NAMALWA (cell line): ENCODE data around the gene GSTP1.
"Not testable (repeated sequence)": the region's sequence is repeated elsewhere in the genome, so short reads cannot be mapped to it uniquely, and the experiment has no call there.

Source experiments
- DNase-seq: peaks from one replicate; pipeline ENCODE4 v3.0.0-alpha.2; 2015; ENCODE audit warnings: low spot score

The GSTP1 gene

DNA sequence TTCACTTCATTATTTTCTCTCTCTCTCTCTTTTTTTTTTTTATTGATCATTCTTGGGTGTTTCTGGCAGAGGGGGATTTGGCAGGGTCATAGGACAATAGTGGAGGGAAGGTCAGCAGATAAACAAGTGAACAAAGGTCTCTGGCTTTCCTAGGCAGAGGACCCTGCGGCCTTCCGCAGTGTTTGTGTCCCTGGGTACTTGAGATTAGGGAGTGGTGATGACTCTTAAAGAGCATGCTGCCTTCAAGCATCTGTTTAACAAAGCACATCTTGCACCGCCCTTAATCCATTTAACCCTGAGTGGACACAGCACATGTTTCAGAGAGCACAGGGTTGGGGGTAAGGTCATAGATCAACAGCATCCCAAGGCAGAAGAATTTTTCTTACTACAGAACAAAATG is 13.8 kb downstream of the GSTP1 start:
- not testable (repeated sequence) for DNase-seq

DNA sequence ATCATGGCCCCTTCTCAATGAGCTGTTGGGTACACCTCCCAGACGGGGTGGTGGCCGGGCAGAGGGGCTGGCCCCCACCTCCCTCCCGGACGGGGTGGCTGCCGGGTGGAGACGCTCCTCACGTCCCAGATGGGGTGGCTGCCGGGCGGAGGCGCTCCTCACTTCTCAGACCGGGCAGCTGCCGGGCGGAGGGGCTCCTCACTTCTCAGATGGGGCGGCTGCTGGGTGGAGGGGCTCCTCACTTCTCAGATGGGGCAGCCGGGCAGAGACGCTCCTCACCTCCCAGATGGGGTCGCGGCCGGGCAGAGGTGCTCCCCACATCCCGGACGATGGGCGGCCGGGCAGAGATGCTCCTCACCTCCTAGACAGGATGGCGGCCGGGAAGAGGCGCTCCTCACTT is 14.4 kb downstream of the GSTP1 start:
- DNase-seq, result not testable (repeated sequence)

DNA sequence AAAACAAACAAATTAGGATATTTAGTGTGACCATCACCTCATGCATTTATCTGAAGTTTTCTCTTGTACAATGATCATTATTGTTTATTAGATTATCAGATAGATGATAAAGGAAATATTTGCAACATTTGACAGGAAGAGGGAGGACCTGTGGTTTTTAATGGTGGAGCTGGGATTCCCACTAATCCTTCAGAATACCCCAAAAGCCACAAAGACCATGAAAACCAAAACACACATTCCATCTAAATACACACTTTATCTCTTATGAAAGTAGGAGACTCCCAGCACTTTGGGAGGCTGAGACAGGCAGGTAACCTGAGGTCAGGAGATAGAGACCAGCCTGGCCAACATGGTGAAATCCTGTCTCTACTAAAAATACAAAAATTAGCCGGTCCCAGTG is 15.5 kb downstream of the GSTP1 start:
- no peak for DNase-seq

DNA sequence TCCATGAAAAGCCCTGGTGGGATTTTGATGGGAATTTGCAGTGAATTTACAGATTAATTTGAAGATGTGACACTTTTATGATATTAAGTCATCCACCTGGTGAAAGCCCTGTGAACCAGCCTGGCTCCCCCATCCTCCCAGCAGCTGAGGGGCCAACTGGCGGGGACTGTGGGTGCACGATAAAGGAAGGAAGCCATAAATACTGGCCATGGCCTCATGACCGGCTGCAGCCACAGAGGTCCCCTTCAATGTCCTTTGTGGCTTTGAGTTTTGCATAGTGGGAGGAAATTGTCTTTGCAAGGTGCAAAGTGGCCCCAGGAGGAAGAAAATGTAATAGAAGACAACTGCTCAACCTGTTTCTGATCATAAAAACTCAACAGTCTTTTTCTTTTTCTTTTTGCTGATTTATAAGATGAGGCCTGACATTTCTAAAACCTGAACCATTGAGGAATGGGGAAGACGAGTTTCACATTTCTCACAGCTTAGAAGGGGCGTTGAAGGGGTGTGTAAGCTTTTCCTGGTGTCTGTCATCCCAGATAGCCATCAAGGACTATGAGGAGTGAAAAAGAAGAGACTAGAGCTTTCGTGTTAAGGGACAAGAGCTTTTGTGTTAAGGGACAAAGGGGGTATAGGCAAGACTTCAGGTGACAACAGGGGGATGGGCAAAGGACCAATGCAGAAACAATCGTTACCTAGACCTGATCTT is 16.9 kb downstream of the GSTP1 start:
- no peak for DNase-seq

DNA sequence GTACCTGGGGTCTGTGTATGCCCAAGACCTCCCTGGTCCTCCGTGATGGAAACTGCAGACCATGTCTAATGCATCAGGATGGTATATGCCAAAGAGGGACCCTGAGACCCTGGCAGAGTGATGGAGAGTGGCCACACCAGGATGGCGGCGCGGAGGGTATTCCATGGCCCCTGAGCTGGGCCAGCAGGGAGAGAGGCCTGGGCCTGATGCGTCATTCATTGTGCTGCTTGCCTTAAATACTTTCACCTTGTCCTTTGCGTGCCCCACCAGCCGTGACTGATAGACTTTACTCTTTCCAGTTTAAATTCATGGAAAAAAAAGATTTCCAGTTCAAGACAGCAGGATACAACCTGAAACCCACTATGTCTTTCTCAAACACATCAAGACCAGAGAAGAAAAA is 17.5 kb downstream of the GSTP1 start:
- no peak for DNase-seq

DNA sequence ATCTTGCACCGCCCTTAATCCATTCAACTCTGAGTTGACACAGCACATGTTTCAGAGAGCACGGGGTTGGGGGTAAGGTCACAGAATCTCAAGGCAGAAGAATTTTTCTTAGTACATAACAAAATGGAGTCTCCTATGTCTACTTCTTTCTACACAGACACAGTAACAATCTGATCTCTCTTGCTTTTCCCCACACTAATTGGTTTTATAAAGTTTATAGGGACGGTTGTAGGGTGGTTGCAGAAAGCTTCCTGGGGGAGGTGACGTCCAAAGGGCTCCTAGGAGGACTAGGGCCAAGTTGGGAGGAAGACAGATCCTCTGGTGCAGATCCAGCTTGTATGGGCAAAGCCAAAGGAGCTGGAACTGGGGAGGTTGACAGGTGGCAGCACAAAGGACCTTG is 20.5 kb downstream of the GSTP1 start:
- DNase-seq, result not testable (repeated sequence)

DNA sequence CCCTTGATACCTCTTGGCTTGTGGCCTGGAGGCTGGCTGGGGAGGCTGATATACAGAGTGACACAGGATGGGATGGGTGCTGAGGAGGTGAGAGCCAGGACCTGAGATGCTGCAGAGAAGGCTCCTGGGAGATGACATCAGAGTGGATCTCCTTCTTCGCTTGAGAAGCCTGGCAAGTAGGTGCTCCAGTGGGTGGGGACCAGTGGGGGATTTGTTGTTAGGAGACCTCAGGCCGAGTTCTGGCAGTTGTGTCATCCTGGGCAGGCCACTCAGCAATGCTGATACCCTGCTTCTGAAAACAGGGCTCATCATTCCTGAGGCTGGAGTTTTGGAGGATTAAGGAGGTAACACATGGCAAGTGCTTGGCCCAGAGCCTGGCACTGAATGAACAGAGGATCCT is 21.2 kb downstream of the GSTP1 start:
- DNase-seq, result no peak

DNA sequence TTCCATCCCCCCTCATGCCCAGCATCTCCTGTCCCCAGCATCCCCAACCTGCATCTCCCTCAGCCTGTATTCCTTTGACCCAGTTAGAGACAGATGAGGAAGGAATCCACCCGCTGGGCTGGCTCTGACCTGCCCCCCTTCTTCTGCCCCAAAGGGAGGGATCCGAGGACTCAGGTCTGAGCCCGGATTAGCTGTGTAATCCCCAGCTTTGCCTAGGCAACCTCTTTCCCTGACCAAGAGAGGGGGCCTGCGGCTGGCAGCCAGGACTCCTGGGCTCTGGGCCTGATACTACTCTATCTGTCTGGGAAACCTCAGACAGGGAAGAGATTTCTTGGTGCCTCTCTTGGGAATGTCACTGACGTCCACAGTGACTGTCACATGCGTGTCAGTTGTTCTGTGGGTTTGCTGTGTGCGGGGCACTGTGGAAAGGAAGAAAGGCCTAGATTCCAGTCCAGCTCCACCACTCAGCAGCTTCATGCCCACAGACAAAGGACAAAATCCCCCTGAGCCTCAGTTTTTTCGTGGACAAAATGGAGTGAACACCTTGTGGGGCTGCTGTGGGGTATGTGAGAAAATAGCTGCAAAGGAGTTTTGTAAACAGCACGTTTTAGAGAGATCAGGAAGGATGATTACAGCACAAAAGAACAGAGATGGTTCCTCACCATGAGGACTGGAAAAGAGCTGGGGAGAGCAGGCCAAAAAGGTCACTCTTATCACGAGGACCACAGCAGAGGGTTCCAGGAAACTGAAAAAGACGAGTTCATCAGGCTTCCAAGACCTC is 21.8 kb downstream of the GSTP1 start:
- no peak for DNase-seq

DNA sequence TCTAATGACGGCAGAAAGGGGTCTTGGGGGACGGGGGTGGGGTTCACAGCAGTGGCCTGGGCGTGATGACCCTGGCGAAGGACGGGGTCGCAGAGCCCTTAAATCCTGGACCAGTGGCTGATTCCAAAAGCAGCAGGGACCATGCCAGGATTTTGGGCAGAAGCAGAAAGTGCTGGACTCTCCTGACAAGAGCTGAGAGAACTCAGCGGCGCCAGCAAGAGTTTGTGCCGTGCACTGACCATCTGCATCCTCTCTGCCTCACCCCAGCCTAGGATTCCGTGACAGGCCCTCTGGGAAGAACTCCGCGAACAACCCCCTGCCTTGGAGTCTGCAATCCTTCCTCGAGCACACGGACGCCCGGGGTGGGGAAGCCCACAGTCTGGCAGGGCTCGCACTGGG is 22.5 kb downstream of the GSTP1 start:
- DNase-seq, result no peak

DNA sequence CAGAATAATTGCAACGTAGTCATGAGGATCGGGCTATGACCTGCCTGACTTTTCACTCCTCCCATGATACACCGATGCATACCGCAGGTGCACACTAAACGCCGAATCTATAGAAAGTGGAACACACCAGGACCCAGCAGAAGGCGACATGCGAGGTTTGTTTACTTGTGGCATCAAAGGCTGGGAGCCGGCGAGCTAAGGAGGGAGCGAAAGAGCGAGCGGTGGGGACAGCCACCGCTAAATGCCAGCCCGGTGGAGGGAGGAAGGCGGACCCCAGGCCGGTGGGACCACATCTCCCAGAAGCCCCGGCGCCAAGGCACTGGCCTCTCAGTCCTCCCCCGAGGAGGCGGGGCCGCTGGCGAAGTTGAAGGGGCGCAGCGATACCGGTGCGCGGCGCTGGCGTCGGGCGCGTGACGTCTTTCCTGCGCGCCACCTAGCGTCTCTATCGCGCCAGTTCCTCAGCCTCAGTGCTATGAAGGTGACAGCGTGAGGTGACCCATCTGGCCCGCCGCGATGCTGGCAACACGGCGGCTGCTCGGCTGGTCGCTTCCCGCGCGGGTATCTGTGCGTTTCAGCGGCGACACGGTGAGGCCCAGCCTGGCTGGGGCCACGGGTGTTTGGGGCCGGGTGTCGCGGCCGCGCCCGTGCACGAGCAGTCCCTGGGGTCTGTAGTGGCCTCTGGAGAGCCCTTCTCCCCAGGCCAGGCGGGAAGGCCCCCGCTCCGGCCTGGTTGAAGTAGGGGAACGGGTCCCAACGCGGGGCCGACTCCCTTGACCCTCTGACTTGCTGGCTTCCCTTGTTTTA is 23.1 kb downstream of the GSTP1 start, which contains the start of gene NDUFV1:
NDUFV1 (plus strand) TSS at position 445 of the 804 bp plus-strand sequence; CDS start at position 514, 69 bp downstream.
- DNase-seq, result peak; percentile 97

DNA sequence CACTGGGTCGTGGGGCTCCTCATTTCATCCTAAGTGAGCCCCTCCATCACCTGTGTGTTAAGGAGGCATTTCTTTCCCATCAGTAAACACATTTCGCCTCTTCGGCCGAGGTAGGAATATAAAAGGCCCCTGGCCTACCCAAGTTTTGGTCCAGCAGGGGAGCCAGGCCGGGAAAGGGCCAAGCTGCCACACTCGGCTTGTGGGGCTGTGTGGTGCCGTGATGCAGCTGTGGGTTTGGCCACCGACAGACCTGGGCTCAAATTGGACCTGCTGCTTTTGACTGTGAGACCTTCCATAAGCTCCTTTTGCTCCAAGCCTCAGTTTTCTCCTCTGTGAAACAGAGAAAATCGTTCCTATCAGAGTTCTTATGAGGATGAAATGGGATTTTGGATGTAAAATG is 23.9 kb downstream of the GSTP1 start:
- no peak for DNase-seq

DNA sequence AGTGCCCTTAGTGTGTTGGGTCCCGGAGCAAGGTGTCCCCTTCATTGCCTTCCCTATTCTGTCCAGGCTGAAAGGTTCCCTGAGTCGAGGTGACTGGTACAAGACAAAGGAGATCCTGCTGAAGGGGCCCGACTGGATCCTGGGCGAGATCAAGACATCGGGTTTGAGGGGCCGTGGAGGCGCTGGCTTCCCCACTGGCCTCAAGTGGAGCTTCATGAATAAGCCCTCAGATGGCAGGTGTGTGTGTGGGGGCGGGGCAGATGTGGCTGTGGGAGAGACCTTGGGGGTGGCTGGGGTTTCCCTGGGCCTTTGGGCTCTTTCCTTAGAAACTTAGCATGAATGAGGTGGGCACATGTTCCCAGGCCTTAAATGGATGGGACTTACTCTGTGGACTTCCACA is 24.9 kb downstream of the GSTP1 start:
- no peak for DNase-seq

DNA sequence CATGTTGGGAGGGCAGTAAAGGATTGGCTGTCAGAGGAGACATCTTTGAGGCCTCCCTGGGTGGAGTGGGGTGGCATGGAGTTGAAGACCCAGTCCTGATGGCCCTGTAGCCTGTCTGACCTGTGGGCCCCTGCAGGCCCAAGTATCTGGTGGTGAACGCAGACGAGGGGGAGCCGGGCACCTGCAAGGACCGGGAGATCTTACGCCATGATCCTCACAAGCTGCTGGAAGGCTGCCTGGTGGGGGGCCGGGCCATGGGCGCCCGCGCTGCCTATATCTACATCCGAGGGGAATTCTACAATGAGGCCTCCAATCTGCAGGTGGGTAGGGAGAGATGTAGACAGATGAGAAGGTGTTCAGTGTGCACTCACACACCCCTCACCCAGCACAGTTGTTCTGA is 25.7 kb downstream of the GSTP1 start:
- no peak for DNase-seq

DNA sequence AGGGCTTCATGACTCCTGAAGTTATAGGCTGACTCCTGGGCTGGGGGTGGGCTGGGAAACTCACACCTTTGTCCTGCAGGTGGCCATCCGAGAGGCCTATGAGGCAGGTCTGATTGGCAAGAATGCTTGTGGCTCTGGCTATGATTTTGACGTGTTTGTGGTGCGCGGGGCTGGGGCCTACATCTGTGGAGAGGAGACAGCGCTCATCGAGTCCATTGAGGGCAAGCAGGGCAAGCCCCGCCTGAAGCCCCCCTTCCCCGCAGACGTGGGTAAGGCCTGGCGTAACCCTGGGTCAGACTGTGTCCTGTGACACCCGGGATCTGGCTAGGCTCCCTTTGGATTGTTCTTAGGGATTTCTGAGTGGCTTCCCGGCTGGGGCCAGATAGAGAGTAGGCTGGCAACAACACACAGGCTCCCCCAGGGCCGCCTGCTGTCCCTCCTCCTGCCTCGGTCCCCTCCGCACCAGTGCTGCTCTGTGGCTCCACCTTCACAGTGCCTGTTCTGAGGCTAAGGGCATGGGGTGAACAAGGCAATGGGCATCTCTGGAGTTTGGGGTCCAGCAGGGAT is 26.8 kb downstream of the GSTP1 start:
- DNase-seq, result no peak

DNA sequence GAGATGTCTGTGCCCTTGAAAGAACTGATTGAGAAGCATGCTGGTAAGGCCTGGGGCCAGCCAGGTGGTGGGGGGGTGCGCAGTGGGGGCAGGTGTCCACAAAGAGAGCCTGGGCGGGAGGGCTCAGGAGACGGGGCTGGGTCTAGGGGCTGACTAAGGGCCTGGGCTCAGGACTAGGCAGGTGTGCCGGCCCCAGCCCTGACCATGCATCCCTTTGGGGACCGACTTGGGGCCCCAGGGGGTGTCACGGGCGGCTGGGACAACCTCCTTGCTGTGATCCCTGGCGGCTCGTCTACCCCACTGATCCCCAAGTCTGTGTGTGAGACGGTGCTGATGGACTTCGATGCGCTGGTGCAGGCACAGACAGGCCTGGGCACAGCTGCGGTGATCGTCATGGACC is 27.6 kb downstream of the GSTP1 start:
- DNase-seq, result no peak

DNA sequence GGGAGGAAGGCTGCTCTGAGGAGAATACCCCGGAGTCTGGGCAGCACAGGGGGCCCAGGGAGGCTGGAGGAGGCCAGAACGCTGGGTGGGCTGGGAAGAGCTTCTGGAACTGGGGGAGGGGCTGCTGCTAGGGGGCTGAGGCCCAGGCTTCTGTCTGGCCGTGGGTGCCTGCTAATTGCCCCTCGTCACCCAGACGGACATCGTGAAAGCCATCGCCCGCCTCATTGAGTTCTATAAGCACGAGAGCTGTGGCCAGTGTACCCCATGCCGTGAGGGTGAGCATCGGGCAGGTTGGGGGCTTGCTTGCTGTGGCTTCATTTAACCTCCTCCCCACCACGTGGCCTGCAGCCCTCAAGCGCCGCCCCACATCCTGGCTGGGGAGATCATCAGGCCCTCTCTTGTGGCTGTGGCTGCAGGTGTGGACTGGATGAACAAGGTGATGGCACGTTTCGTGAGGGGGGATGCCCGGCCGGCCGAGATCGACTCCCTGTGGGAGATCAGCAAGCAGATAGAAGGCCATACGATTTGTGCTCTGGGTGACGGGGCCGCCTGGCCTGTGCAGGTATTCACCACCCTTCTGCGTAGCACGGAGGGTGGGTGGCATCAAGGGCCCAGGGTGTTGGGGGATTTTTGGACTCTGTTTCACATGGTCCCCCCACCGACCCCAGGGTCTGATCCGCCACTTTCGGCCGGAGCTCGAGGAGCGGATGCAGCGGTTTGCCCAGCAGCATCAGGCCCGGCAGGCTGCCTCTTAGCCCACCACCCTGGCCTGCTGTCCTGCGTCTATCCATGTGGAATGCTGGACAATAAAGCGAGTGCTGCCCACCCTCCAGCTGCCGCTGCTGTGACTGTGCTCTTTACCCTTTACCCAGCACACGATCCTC is 28.3 kb downstream of the GSTP1 start:
- no peak for DNase-seq

DNA sequence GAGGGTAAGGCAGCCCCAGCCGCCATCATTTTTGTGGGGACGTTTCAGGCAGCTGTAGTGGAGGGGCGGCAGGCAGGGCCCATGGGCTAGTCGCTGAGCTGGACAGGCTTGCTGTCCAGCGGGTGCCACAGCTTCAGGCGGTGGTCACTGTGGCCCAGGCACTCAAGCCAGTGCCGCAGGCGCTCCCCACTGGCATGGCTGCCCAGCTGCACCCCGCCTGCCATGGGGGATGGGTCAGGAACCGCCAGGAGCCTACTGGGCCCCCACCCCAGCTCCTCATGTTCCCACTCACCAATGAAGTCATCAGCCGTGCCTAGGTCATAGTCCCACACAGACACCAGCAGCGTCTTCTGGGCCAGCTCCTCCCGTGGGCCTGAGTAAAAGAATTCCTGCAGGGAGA is 29.1 kb downstream of the GSTP1 start:
- no peak for DNase-seq

DNA sequence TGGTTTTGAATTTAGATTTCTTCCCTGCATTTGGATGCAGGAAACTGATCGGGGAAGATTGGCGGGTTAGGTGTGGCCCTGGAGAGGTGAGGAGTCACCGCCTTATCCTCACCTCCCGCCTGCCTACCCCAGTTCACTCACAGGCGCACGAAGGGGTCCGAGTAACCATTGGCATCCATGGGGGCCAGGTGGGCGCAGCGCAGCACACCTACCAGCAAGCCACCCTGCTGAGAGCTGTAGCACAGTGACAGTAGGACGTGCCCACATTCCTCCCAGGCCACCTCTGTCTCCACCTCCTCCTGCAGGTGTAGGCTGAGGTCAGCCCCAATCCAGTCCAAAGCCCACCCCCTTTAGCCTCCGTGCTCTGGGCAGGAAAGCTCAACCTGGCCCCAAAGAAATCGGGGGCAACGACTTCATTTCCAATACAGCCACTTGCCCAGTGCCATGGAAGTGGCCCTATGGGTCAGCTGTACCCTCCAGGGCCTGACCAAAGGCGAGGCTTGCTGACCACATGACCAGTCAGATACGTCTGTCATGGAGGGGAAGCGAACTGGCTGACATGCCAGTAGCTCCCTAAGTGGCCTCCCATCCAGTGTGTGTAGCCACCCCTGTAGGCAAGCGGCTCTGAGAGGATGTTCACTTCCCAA is 29.8 kb downstream of the GSTP1 start:
- DNase-seq, result no peak

DNA sequence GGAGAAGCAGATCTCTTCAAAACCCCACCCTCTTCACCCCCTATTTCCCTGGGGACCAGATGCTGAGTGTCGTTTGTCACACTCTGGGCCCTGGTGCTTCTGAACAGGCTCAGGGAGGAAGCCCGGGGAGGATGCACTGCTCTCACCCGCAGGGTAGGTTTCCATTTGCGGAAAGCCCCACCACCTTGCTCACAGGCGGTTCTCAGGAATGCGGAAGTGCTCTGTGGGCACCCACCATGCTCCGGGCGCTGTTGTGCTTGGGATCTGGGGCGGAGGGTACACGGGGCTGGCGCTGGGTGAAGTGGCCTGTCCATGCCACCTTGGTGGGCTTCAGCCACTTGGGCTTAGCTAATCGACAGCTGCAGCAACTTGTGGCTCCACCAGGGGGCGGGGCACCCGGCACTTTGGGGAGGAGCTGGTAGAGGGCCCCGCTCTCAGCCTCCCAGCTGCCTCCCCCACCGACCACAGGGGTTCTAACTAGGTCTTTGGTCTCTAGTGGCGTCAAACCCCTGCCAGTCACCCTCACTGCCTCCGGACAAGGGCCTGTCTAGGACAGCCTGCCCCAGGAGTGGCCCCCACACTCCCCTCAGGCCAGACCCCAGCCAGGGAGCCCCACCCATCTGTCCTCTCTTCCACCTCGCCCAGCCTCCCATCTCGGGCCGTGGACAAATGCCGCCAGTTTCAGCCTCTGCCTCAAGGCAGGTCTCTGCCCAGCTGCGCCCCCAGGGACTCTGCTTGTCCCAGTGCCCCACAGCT is 30.5 kb downstream of the GSTP1 start:
- DNase-seq, result peak; percentile 97
